ENCODE measurements around the gene OR10P1.

OR10P1 gene

DNA sequence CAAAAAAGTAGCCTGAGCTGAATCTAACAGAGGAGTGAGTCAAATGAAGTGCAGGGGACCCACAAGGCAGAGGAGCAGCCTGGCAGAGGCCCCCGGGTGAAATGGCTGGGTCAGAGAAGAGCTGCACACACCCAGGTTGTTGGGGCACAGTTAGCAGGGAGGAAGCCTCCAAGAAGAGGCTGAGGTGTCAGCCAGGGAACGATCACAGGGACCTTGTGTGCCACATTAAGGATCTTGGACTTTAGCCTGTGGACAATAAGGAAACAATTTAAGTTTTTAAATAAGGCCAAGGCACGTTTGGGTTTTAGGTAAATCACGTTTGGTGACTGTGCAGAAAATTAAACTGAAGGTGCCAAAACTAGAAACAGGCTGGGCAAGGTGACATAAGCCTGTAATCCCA lies 35.1 kb downstream of the OR10P1 start:
- TF ChIP-seq CTCF (IDR thresholded peaks at IDR 0.05; ENCODE audit: low read depth, low read length) = no peak
- no peak for DNase-seq (ENCODE audit: low read depth in 2 of 2)
- H3K4me3 ChIP-seq (replicated peaks in 1 of 2; ENCODE audit: low read depth in 2 of 2, low read length in 2 of 2) = no peak overlapping the region

GRCh38 chr12:55673638-55674037 lies 36.9 kb downstream of the OR10P1 start:
- no peak for DNase-seq (ENCODE audit: low read depth in 2 of 2)
- no peak overlapping the region for H3K4me3 ChIP-seq (replicated peaks in 1 of 2; ENCODE audit: low read depth in 2 of 2, low read length in 2 of 2)
- TF ChIP-seq CTCF (IDR thresholded peaks at IDR 0.05; ENCODE audit: low read depth, low read length) = no peak

DNA sequence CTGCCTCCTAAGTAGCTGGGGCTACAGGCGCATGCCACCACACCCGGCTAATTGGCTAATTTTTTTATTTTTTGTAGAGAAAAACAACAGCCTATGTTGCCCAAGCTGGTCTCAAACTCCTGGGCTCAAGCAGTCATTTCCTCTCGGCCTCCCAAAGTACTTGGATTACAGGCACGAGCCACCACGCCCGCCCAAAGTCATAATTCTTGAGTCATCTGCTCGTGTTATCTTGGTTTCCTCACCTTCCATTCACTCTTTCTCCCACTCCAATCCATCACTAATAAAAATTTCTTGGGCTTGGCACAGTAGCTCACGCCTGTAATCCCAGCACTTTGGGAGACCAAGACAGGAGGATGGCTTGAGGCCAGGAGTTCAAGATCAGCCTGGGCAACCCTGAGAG lies 39.0 kb downstream of the OR10P1 start:
- no peak for TF ChIP-seq CTCF (IDR thresholded peaks at IDR 0.05; ENCODE audit: low read depth, low read length)
- H3K4me3 ChIP-seq (replicated peaks in 1 of 2; ENCODE audit: low read depth in 2 of 2, low read length in 2 of 2) = no peak overlapping the region
- DNase-seq (ENCODE audit: low read depth in 2 of 2) = peak; percentile 11 to 31

GRCh38 chr12:55676707-55677106 lies 40.0 kb downstream of the OR10P1 start:
- no peak overlapping the region for H3K4me3 ChIP-seq (replicated peaks in 1 of 2; ENCODE audit: low read depth in 2 of 2, low read length in 2 of 2)
- TF ChIP-seq CTCF (IDR thresholded peaks at IDR 0.05; ENCODE audit: low read depth, low read length) = no peak
- DNase-seq (ENCODE audit: low read depth in 2 of 2) = no peak

- DNase-seq (ENCODE audit: low read depth in 2 of 2) = no peak
- no peak for TF ChIP-seq CTCF (IDR thresholded peaks at IDR 0.05; ENCODE audit: low read depth, low read length)
- no peak overlapping the region for H3K4me3 ChIP-seq (replicated peaks in 1 of 2; ENCODE audit: low read depth in 2 of 2, low read length in 2 of 2)
These were observed 43.0 kb downstream of the OR10P1 start for GRCh38 chr12:55679691-55680090.

GRCh38 chr12:55681142-55682077 lies 44.7 kb downstream of the OR10P1 start:
- DNase-seq (ENCODE audit: low read depth in 2 of 2) = peak; percentile 65 to 75
- peak overlapping the region in 1 of 2 donors; percentile 20 for H3K4me3 ChIP-seq (replicated peaks in 1 of 2; ENCODE audit: low read depth in 2 of 2, low read length in 2 of 2)
- peak; percentile 38 for TF ChIP-seq CTCF (IDR thresholded peaks at IDR 0.05; ENCODE audit: low read depth, low read length)

All from cardiac fibroblast (primary cell).